H4 (cell line): ENCODE data around the gene CXCR6. TPM values are rescaled to one million over a fixed set of nuclear protein-coding genes. Genes with fewer than 3 reads are reported as not detected.
A peak's percentile ranks its signal among the peaks of the same experiment; 100 is the strongest.
"Not testable (repeated sequence)": the region's sequence is repeated elsewhere in the genome, so short reads cannot be mapped to it uniquely, and the experiment has no call there.

Experiments
- DNase-seq: peaks from one replicate; pipeline ENCODE4 v3.0.0-alpha.2; 2015; ENCODE audit warnings: low spot score
- total RNA-seq: library from RNA; depleted of rRNA; stranded (reverse); fragments of >200 nt; shearing (Covaris generic); gene quantifications from 2 replicates; pipeline ENCODE4 v1.2.3, GENCODE V29; 2014; rRNA removed

Gene CXCR6
- total RNA-seq, 1 experiment from 2014 or later, result not detected

GRCh38 chr3:45988362-45988761 lies 45.1 kb downstream of the CXCR6 start:
- no peak for DNase-seq

GRCh38 chr3:45988804-45989203 lies 45.5 kb downstream of the CXCR6 start:
- DNase-seq, result peak; percentile 15

GRCh38 chr3:45990181-45990580 lies 46.9 kb downstream of the CXCR6 start:
- no peak for DNase-seq

GRCh38 chr3:45991341-45991740 lies 48.1 kb downstream of the CXCR6 start:
- DNase-seq, result no peak

GRCh38 chr3:45992133-45992729 lies 49.0 kb downstream of the CXCR6 start:
- no peak for DNase-seq

- DNase-seq, result peak; percentile 65
These were observed 49.6 kb downstream of the CXCR6 start for GRCh38 chr3:45992821-45993221.

- DNase-seq, result no peak
These were observed 50.3 kb downstream of the CXCR6 start for GRCh38 chr3:45993421-45994027.

GRCh38 chr3:45994419-45995235 lies 51.4 kb downstream of the CXCR6 start:
- DNase-seq, result no peak

GRCh38 chr3:45995236-45996192 lies 52.2 kb downstream of the CXCR6 start, which contains the start of gene FYCO1:
TSS of gene FYCO1 (minus strand) at chr3:45995824. CDS start at chr3:45984910, 10,914 bp downstream.
- DNase-seq, result peak; percentile 65

- not testable (repeated sequence) for DNase-seq
These were observed 54.2 kb downstream of the CXCR6 start for GRCh38 chr3:45997499-45997898.

- DNase-seq, result no peak
These were observed 54.7 kb downstream of the CXCR6 start for GRCh38 chr3:45997942-45998341.

Other genes starting within 250 kb of the CXCR6 start
- gene SLC6A20, start 146.9 kb upstream of the CXCR6 start, total RNA-seq, result not detected in 2 replicates
- gene LZTFL1, start 101.3 kb upstream of the CXCR6 start, total RNA-seq, result 8.3 and 10.1 TPM in 2 replicates
- gene CCR9, start 56.9 kb upstream of the CXCR6 start, total RNA-seq, result not detected in 2 replicates
- gene FYCO1, start 52.4 kb downstream of the CXCR6 start, total RNA-seq, result 3.7 and 4.3 TPM in 2 replicates
- not detected in 2 replicates for gene XCR1, start 84.0 kb downstream of the CXCR6 start, total RNA-seq